Loucy (cell line): ENCODE measurements around the gene BAZ1A.

Experiments
- H2AFZ ChIP-seq: fragments of 200-600 bp; sonication (generic); 2 replicates; pipeline ENCODE4 v1.6.0; 2016; ENCODE audit warnings: antibody characterized with exemption, mild to moderate bottlenecking, low read length, moderate library complexity
- H3F3A ChIP-seq: fragments of 200-600 bp; 2 replicates; pipeline ENCODE4 v1.6.0; 2016; ENCODE audit warnings: antibody characterized with exemption, low read depth, mild to moderate bottlenecking
- H3K27me3 ChIP-seq: fragments of 200-600 bp; sonication (generic); 2 replicates; pipeline ENCODE4 v1.6.1; 2014; ENCODE audit warnings: low read length, mild to moderate bottlenecking; ENCODE audit not compliant: insufficient read depth, poor library complexity, severe bottlenecking
- H3K36me3 ChIP-seq: fragments of 200-600 bp; sonication (generic); 2 replicates; pipeline ENCODE4 v1.6.1; 2016; ENCODE audit warnings: low read length; ENCODE audit not compliant: insufficient read depth
- H3K4me1 ChIP-seq: fragments of 200-600 bp; sonication (generic); 2 replicates; pipeline ENCODE4 v1.5.1; 2014; ENCODE audit warnings: low read length, mild to moderate bottlenecking; ENCODE audit not compliant: insufficient read depth, poor library complexity, severe bottlenecking
- H3K4me2 ChIP-seq: fragments of 200-600 bp; sonication (generic); 2 replicates; pipeline ENCODE4 v1.6.0; 2014; ENCODE audit warnings: antibody characterized with exemption, low read length, low read depth, mild to moderate bottlenecking; ENCODE audit not compliant: poor library complexity, severe bottlenecking
- H3K4me3 ChIP-seq: fragments of 200-600 bp; sonication (generic); 2 replicates; pipeline ENCODE4 v1.5.1; 2014; ENCODE audit warnings: low read length, mild to moderate bottlenecking, mixed read lengths; ENCODE audit not compliant: poor library complexity, severe bottlenecking
- H3K79me2 ChIP-seq: fragments of 200-600 bp; sonication (generic); 2 replicates; pipeline ENCODE4 v1.6.1; 2014; ENCODE audit warnings: low read length; ENCODE audit not compliant: insufficient read depth
- H3K9ac ChIP-seq: fragments of 200-600 bp; sonication (generic); 2 replicates; pipeline ENCODE4 v1.6.0; 2014; ENCODE audit warnings: mild to moderate bottlenecking, low read depth, low read length, moderate library complexity; ENCODE audit not compliant: poor library complexity, severe bottlenecking
- H3K9me2 ChIP-seq: fragments of 200-600 bp; sonication (generic); replicated peaks from 2 replicates; pipeline ENCODE4 v1.6.1; 2016; ENCODE audit warnings: low read depth, low read length, mixed read lengths
- H3K9me3 ChIP-seq: fragments of 200-600 bp; sonication (generic); 2 replicates; pipeline ENCODE4 v1.6.1; 2014; ENCODE audit warnings: mild to moderate bottlenecking, antibody characterized with exemption, low read length, low read depth; ENCODE audit not compliant: insufficient read depth
- H4K20me1 ChIP-seq: fragments of 200-600 bp; sonication (generic); 2 replicates; pipeline ENCODE4 v1.6.0; 2014; ENCODE audit warnings: antibody characterized with exemption, low read length, mild to moderate bottlenecking; ENCODE audit not compliant: insufficient read depth, poor library complexity, severe bottlenecking
- EZH2phosphoT487 ChIP-seq: fragments of 200-600 bp; IDR thresholded peaks from 2 replicates; pipeline ENCODE4 v1.6.1; 2018; ENCODE audit warnings: antibody characterized with exemption, mild to moderate bottlenecking, moderate library complexity, borderline replicate concordance
- TF ChIP-seq, protein P1 (sequence below): fragments of 200-600 bp; sonication (generic); conservative IDR thresholded peaks from 2 replicates; pipeline ENCODE4 v1.5.1; 2014; ENCODE audit warnings: mild to moderate bottlenecking, antibody characterized with exemption, low read length

BAZ1A gene

DNA sequence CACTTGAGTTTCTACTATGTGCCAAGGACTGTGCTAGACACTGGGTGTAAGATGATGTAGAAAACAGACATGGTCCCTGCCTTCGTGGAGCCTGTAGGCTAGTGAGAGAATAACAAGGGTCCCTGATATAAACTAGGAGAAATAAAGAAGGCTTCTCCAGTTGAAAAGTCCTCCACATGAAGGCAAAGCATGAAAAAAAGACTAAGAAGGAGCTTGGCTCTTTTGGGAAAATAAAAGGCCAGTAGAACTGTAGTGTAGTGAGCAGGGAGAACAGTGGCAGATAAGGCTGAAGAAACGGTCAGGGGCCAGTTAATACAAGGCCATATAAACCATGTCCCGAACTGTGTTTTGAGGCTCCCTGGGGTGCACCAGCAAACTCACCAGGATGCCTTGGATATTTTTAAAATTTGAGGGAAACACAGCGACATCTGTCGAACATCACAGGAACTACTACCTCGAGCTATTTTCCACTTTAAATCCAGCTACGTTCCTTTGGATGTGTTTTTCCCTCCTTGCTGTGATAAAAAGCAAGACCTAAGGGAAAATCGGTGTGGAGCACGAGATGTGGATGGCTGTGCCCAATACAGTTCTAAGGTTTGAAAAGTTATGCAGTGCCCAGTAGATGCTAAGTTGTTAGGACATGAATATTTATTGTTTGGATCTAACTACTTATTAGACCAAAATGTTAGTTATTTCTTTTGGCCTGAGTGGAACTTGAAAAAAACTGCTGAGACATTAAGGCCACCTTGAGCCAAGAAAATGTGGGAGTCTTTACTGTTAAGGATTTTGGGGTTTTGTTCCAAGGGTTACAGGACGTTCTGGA lies 152.2 kb downstream of the BAZ1A start:
- no peaks in the 10 kb centered on the region for H3F3A ChIP-seq
- peak overlapping the region; percentile 82 for H2AFZ ChIP-seq
- no peaks in the 10 kb centered on the region for H3K36me3 ChIP-seq
- H3K27me3 ChIP-seq, result no peaks in the 10 kb centered on the region
- no peaks in the 10 kb centered on the region for H4K20me1 ChIP-seq
- TF ChIP-seq, protein P1, sequence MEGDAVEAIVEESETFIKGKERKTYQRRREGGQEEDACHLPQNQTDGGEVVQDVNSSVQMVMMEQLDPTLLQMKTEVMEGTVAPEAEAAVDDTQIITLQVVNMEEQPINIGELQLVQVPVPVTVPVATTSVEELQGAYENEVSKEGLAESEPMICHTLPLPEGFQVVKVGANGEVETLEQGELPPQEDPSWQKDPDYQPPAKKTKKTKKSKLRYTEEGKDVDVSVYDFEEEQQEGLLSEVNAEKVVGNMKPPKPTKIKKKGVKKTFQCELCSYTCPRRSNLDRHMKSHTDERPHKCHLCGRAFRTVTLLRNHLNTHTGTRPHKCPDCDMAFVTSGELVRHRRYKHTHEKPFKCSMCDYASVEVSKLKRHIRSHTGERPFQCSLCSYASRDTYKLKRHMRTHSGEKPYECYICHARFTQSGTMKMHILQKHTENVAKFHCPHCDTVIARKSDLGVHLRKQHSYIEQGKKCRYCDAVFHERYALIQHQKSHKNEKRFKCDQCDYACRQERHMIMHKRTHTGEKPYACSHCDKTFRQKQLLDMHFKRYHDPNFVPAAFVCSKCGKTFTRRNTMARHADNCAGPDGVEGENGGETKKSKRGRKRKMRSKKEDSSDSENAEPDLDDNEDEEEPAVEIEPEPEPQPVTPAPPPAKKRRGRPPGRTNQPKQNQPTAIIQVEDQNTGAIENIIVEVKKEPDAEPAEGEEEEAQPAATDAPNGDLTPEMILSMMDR, result peak; percentile 90
- no peak for TF ChIP-seq EZH2phosphoT487
- no peaks in the 10 kb centered on the region for H3K79me2 ChIP-seq
- no peak overlapping the region for H3K4me2 ChIP-seq
- H3K4me3 ChIP-seq, result no peak overlapping the region
- H3K9me2 ChIP-seq, result no peaks in the 10 kb centered on the region
- no peak overlapping the region for H3K9ac ChIP-seq
- no peaks in the 10 kb centered on the region for H3K9me3 ChIP-seq
- no peaks in the 10 kb centered on the region for H3K4me1 ChIP-seq

DNA sequence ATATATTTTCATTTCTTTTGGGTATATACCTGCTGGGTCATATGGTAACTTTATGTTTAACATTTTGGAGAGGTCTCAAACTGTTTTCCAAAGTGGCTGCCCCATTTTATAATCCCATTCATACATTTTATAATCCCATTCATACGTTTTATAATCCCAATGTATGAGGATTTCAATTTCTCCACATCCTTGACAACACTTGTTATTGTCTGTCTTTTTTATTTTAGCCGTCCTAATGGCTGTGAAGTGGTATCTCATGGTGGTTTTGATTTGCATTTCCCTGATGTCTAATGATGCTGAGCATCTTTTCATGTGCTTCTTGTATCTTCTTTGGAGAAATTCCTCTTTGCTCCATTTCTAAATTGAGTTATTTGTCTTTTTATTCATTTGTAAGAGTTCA lies 154.0 kb downstream of the BAZ1A start:
- Histone ChIP-seq H3K9ac (no peak overlapping the region), H4K20me1 (no peaks in the 10 kb centered on the region), H3K79me2 (no peaks in the 10 kb centered on the region), H2AFZ (no peak overlapping the region), H3K4me2 (no peak overlapping the region), H3K9me2 (no peaks in the 10 kb centered on the region), H3K27me3 (no peaks in the 10 kb centered on the region), H3K4me3 (no peak overlapping the region), H3F3A (peaks cover under 1% of the 10 kb centered on the region; the same call in 1 of the 2 replicates), H3K36me3 (no peaks in the 10 kb centered on the region), H3K9me3 (no peaks in the 10 kb centered on the region), H3K4me1 (peaks cover under 1% of the 10 kb centered on the region)
- TF ChIP-seq, protein P1, result no peak
- TF ChIP-seq EZH2phosphoT487, result no peak

DNA sequence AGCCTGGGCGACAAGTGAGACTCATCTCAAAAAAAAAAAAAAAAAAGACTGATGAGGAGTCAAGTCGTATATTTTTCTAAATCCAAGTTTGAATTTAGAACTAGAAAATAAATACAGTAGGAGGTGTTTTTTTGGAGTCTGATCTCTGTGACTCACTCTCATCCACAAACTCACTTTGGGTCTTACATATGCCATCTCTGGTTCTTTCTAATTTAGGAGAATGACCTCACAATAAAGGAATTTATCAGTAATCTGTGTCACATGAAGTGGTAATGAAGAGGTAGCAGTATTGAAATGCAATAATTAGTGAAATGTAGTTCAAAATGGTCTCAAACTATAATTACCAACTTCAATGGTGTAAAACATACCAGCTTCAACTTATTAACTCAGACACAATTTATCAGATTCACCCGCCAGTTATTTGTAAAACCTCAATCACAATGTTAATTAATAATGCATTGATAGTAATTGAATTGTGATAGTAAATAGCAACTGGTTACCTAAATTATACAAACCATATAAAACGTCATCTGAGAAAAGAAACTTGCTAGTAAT lies 156.3 kb downstream of the BAZ1A start:
- TF ChIP-seq EZH2phosphoT487, result no peak
- H3K9me3 ChIP-seq, result no peaks in the 10 kb centered on the region
- no peak overlapping the region for H3K4me3 ChIP-seq
- H3K9me2 ChIP-seq, result no peaks in the 10 kb centered on the region
- H3K27me3 ChIP-seq, result no peaks in the 10 kb centered on the region
- H2AFZ ChIP-seq, result no peak overlapping the region
- H3K9ac ChIP-seq, result no peak overlapping the region
- no peaks in the 10 kb centered on the region for H4K20me1 ChIP-seq
- H3K79me2 ChIP-seq, result peaks cover 2% of the 10 kb centered on the region
- no peak overlapping the region for H3K4me2 ChIP-seq
- no peaks in the 10 kb centered on the region for H3K36me3 ChIP-seq
- peaks cover 11% of the 10 kb centered on the region for H3K4me1 ChIP-seq
- H3F3A ChIP-seq, result peaks cover 13% of the 10 kb centered on the region
